Hematopoietic multipotent progenitor cell treated with erythropoietin and hydrocortisone succinate and interleukin-3 and kit ligand, for 17 days (in vitro differentiated cells): ENCODE results near the gene SAP30.

Experiments used
- DNase-seq: peaks from one replicate; pipeline ENCODE4 v3.0.0-alpha.2; 2015; ENCODE audit warnings: low spot score

Gene SAP30

DNA sequence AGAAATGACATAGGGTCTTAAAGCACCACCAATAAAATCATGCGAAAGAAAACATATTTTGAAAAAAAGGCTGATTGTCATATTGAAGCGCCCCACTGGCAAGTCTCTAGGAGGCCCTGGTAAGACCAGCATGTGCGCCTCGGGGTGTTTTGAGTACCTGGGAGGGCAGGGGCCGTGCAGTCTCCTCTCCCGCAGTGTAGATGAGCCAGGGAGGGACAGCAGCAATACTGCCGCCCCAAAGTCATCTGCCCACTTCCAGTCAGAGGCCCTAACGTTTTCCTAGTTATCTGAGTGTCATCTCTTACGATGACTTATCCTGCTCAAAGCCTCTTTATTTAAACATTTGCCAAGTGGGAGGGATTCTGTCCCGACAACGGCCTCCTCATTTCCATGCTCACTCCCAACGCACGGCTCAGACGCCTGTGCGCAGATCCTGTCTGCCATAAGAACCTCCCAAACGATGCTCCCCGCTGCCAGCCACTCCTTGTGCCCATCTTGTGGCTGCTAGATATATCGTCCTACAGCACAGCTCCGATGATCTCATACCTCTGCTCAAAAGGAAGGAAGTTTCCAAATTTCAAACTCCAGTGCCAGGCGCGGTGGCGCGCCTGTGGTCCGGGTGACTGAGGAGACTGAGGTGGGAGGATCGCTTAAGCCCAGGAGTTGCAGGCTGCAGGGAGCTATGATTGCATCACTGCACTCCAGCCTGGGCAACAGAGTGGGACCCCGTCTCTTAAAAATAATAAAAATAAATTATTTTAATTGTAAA, 45.3 kb downstream of the SAP30 start:
- DNase-seq: no peak

DNA sequence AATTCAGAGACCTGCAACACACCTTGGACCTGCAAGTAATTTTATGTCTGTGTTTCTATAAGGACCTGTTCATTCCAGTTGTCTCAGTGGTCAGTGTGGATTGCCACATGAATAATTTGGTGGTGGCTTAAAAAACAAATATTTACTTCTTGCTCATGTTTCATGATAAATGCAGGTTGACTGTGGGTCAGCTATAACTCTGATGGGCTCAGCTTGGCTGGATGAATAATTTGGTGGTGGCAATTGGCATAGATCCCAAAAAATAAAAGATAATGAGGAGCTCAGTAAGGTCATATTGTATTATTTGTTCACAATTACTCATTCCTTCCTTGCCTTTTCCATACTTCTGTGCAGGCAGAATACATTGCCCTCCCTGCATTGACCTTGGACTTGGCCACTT, 47.1 kb downstream of the SAP30 start:
- no peak for DNase-seq

DNA sequence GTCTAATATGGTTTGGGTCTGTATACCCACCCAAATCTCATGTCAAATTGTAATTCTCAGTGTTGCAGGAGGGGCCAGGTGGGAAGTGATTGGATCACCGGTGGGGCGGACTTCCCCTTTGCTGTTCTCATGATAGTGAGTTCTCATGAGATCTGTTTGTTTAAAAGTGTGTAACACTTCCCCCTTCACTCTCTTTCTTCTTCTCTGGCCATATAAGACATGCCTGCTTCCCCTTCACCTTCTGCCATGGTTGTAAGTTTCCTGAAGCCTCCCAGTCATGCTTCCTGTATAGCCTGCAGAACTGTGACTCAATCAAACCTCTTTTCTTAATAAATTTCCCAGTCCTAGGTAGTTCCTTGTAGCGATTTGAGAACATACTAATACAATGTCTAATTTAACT, 47.9 kb downstream of the SAP30 start:
- DNase-seq: no peak

DNA sequence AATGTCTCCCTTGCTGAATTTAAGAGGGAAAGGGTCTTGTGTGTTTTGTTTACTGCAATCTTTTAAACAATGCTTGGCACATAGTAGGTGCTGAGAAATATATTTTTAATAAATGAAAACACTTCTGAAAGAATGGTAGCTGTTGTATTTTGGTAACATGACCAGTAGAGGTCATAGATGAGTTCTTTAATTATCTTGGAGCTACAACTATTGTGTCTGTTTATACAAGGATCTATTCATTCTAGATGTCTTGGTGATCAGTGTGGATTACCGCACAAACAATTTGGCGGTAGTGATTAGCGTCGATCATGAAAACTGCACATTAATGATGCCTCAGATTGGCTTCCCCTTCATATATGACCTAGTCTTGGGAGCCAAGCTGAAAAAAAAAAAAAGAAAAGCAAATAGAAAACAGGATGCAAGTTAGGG, 49.6 kb downstream of the SAP30 start:
- DNase-seq: peak; percentile 12

DNA sequence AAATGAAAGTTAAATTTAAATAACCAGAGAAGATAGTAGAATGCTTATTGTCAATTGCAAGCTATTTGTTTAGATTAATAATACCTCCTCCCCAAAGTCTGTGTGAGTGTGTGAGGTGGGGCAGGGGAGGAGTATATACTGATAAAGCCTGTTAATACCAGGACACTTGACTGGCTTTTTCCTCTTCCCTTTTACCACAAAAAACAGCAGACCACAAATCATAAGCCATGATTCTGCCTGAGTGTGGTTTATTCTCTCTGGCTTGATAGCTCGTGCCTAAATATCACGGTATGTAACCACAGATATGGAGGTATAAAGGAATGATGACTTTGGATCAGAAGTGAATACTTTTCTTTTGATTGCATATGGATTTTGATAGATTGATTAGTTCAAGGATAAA, 50.0 kb downstream of the SAP30 start:
- DNase-seq: no peak

DNA sequence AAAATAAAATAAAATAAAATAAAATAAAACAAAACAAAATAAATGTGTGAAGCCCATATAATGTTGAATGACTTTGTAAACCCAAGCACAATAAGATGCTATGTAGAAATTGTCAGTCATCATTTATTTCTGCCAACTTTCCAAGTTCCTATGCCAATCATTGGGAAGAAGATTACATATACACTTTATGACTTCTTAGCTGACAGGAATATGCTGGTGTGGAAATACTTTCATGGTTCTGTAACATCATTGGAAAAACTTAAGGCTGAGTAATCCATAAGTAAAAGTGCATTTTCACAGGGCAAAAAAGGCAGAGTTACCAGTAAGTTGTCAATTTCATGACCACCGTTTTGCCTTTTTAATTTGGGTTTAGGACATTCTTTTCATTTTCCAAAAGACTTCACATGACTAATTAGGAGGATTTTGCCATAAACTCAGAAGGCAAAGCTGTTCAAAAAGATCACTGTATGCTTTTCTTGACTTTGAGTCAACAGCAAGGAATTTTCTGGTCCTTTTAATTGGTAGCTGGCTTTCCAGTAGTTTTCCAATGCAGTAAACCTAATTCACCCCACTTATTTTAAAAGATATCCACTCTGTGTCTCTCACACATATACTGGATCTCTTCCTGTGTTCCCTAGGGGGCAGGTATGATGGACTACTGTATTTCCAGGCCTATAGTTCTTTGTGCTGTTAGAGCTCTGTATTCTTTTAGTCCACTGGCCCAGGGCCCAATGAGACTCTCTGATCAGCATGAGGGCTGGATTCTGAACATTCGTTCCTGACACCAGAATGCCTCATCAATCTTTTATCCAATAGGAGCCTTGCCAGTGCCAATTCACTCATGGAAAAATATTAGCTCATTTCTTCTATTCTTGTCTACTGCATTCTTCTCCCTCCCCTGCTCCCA, 54.4 kb downstream of the SAP30 start:
- DNase-seq: no peak

DNA sequence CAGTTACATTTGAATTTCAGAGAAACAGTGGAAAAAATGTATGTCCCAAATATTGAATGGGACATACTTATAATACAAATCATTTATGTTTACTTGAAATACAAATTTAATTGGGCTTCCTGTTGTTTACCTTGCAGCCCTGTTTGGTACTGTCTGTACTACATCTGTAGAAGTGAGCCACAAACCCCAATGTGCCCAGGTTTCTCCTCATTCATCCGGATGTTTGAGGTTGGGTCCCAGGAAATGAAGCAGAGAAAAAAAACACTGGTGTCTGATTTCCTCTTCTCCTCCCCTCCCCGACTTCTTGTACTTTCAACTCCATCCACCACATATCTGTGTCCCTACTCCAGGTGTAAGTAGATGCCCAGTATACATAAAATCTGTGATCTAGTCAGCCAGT, 55.3 kb downstream of the SAP30 start:
- no peak for DNase-seq
